HepG2 (cell line): ENCODE results near the gene ACP2. TPM values are rescaled to one million over a fixed set of nuclear protein-coding genes. Genes with fewer than 3 reads are reported as not detected.

Experiments used
- ATF2 ChIP-seq: sonication (generic); formaldehyde crosslinking; IDR thresholded peaks from 2 replicates; pipeline ENCODE4 v1.4.0; 2020; ENCODE audit warnings: missing genetic modification reagents
- ELF4 ChIP-seq: sonication (generic); formaldehyde crosslinking; IDR thresholded peaks from 2 replicates; pipeline ENCODE4 v1.5.0; 2020; ENCODE audit warnings: missing genetic modification reagents, mild to moderate bottlenecking, moderate library complexity, borderline replicate concordance
- GMEB1 ChIP-seq: sonication (generic); formaldehyde crosslinking; IDR thresholded peaks from 2 replicates; pipeline ENCODE4 v1.5.1; 2020; ENCODE audit warnings: missing genetic modification reagents, mild to moderate bottlenecking, borderline replicate concordance
- POLR2G ChIP-seq: fragments of 200-400 bp; formaldehyde crosslinking; IDR thresholded peaks from 2 replicates; pipeline ENCODE4 v1.6.1; 2018; ENCODE audit warnings: mild to moderate bottlenecking, low read depth, low read length, moderate library complexity
- REL ChIP-seq: sonication (generic); formaldehyde crosslinking; conservative IDR thresholded peaks from 2 replicates; pipeline ENCODE4 v1.8.0; 2022; ENCODE audit warnings: mild to moderate bottlenecking, missing genetic modification reagents, moderate library complexity
- SMYD3 ChIP-seq: sonication (generic); formaldehyde crosslinking; IDR thresholded peaks from 2 replicates; pipeline ENCODE4 v1.8.1; 2023; ENCODE audit warnings: mild to moderate bottlenecking, missing genetic modification reagents
- SRSF4 ChIP-seq: fragments of 200-400 bp; formaldehyde crosslinking; IDR thresholded peaks from one replicate; pipeline ENCODE4 v1.6.1; 2018; ENCODE audit warnings: mild to moderate bottlenecking, low read depth, low read length, moderate library complexity; ENCODE audit not compliant: poor library complexity, severe bottlenecking
- STAT6 ChIP-seq: sonication (generic); formaldehyde crosslinking; IDR thresholded peaks from 2 replicates; pipeline ENCODE4 v1.4.0; 2020; ENCODE audit warnings: missing genetic modification reagents, mild to moderate bottlenecking, borderline replicate concordance
- TARDBP ChIP-seq: sonication (generic); formaldehyde crosslinking; IDR thresholded peaks from 2 replicates; pipeline ENCODE4 v1.8.0; 2022; ENCODE audit warnings: mild to moderate bottlenecking, missing genetic modification reagents
- TOE1 ChIP-seq: sonication (generic); formaldehyde crosslinking; IDR thresholded peaks from 2 replicates; pipeline ENCODE4 v1.4.0; 2020; ENCODE audit warnings: mild to moderate bottlenecking, missing genetic modification reagents
- ZFX ChIP-seq: sonication (generic); formaldehyde crosslinking; IDR thresholded peaks from 2 replicates; pipeline ENCODE4 v1.4.0; 2020; ENCODE audit warnings: mild to moderate bottlenecking, low read depth, missing genetic modification reagents, moderate library complexity
- ZNF546 ChIP-seq: sonication (generic); formaldehyde crosslinking; conservative IDR thresholded peaks from 2 replicates; pipeline ENCODE4 v1.8.1; 2023; ENCODE audit warnings: mild to moderate bottlenecking, missing genetic modification reagents
- ZSCAN9 ChIP-seq: IDR thresholded peaks from 2 replicates; pipeline ENCODE4 v1.6.1; 2016; ENCODE audit warnings: borderline replicate concordance
- polyA plus RNA-seq, 8 experiments: library from polyadenylated mRNA; depleted of rRNA in 3 of 8; stranded (reverse) in 7 of 8; unstranded in 1 of 8; fragments of >200 nt; fragmentation: Illumina TruSeq in 4 of 8; extraction: Trizol in 4 of 8; gene quantifications; 2 replicates each; pipeline versions ENCODE4 v1.2.1 to v1.2.3, GENCODE V29; 2011 to 2016; ENCODE audit warnings: low read depth in 4 of 8, missing spikeins in 1 of 8, mixed read lengths in 1 of 8; ENCODE audit not compliant: insufficient read depth in 1 of 8
- total RNA-seq, 5 experiments: library from RNA; depleted of rRNA; stranded (reverse); fragments of >200 nt; fragmentation: Illumina TruSeq; extraction: Trizol; gene quantifications; 2 replicates each; pipeline ENCODE4 v1.2.3, GENCODE V29; 2016; ENCODE audit warnings: low read depth in 1 of 5
- TF ChIP-seq, protein P1 (sequence below): sonication (generic); formaldehyde crosslinking; IDR thresholded peaks from 2 replicates; pipeline ENCODE4 v1.4.0; 2020; ENCODE audit warnings: mild to moderate bottlenecking, low read depth, missing genetic modification reagents
- TF ChIP-seq, protein P2 (sequence below): sonication (generic); formaldehyde crosslinking; IDR thresholded peaks from 2 replicates; pipeline ENCODE4 v1.4.0; 2020; ENCODE audit warnings: missing genetic modification reagents, borderline replicate concordance

ACP2 gene
- total and polyA plus RNA-seq, 2 of the 13 experiments (the other 11 are each of a cell fraction or from before 2014, with no cell fraction given), result 17.7 to 20.2 TPM

DNA sequence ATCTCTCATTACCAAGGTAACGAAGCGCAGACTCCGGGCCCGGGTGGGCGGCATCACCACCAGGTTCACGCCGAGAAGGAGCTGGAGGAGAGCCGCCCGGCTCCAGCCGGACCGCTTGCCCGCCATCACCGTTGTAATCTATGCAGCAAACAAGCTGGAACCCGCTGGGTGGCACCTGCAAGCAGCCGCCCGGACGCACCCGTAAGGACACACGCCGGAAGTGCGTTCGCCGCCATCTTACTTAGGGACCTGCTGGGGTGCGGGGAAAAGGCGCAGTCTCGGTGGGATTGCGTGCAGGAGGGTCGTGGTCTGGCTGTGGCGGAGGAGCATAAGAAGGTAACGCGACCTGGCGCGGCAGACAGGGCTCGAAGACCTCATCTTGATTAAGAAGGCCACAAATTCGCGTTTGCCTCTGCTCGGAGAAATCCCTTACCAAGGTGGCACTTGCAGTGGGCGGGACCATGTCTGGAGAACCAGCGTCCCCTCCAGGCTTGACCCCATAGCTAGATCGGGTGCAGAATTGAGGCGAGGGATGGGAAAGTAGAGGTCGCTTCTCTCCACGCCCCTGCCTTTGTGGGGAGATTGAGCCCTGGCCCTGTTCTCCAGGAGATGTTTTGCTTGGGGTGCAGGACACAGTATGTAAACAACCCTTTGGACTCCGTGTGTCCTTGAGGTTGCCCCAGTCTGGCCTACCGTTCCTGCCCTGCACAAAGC, at the start of gene ACP2 (continued):
- TF ChIP-seq GMEB1 (CRISPR knock-in tag) (peak; percentile 91), ATF2 (CRISPR knock-in tag) (peak; percentile 91), TOE1 (peak; percentile 47; the same call in 1 of the 2 replicates), SRSF4 (no peak), ZFX (CRISPR knock-in tag) (peak; percentile 89), POLR2G (peak; percentile 90), ZNF546 (CRISPR knock-in tag) (peak; percentile 72), SMYD3 (peak; percentile 87; the same call in 1 of the 2 replicates), ELF4 (CRISPR knock-in tag) (no peak), ZSCAN9 (peak; percentile 79; the same call in 1 of the 2 replicates), REL (CRISPR knock-in tag) (peak; percentile 85; the same call in 1 of the 2 replicates), TARDBP (peak; percentile 81), STAT6 (CRISPR knock-in tag) (peak; percentile 89; the same call in 1 of the 2 replicates)
- TF ChIP-seq, protein P1, sequence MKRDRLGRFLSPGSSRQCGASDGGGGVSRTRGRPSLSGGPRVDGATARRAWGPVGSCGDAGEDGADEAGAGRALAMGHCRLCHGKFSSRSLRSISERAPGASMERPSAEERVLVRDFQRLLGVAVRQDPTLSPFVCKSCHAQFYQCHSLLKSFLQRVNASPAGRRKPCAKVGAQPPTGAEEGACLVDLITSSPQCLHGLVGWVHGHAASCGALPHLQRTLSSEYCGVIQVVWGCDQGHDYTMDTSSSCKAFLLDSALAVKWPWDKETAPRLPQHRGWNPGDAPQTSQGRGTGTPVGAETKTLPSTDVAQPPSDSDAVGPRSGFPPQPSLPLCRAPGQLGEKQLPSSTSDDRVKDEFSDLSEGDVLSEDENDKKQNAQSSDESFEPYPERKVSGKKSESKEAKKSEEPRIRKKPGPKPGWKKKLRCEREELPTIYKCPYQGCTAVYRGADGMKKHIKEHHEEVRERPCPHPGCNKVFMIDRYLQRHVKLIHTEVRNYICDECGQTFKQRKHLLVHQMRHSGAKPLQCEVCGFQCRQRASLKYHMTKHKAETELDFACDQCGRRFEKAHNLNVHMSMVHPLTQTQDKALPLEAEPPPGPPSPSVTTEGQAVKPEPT (CRISPR knock-in tag), result peak; percentile 51; the same call in 1 of the 2 replicates
- TF ChIP-seq, protein P2, sequence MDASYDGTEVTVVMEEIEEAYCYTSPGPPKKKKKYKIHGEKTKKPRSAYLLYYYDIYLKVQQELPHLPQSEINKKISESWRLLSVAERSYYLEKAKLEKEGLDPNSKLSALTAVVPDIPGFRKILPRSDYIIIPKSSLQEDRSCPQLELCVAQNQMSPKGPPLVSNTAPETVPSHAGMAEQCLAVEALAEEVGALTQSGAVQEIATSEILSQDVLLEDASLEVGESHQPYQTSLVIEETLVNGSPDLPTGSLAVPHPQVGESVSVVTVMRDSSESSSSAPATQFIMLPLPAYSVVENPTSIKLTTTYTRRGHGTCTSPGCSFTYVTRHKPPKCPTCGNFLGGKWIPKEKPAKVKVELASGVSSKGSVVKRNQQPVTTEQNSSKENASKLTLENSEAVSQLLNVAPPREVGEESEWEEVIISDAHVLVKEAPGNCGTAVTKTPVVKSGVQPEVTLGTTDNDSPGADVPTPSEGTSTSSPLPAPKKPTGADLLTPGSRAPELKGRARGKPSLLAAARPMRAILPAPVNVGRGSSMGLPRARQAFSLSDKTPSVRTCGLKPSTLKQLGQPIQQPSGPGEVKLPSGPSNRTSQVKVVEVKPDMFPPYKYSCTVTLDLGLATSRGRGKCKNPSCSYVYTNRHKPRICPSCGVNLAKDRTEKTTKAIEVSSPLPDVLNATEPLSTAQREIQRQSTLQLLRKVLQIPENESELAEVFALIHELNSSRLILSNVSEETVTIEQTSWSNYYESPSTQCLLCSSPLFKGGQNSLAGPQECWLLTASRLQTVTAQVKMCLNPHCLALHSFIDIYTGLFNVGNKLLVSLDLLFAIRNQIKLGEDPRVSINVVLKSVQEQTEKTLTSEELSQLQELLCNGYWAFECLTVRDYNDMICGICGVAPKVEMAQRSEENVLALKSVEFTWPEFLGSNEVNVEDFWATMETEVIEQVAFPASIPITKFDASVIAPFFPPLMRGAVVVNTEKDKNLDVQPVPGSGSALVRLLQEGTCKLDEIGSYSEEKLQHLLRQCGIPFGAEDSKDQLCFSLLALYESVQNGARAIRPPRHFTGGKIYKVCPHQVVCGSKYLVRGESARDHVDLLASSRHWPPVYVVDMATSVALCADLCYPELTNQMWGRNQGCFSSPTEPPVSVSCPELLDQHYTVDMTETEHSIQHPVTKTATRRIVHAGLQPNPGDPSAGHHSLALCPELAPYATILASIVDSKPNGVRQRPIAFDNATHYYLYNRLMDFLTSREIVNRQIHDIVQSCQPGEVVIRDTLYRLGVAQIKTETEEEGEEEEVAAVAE (CRISPR knock-in tag), result peak; percentile 76; the same call in 1 of the 2 replicates
